ENCODE data around the gene YBEY. TPM values are rescaled to one million over a fixed set of nuclear protein-coding genes. Genes with fewer than 3 reads are reported as not detected.

Gene YBEY
- total RNA-seq, 1 experiment from 2014 or later: 16.1 TPM

DNA sequence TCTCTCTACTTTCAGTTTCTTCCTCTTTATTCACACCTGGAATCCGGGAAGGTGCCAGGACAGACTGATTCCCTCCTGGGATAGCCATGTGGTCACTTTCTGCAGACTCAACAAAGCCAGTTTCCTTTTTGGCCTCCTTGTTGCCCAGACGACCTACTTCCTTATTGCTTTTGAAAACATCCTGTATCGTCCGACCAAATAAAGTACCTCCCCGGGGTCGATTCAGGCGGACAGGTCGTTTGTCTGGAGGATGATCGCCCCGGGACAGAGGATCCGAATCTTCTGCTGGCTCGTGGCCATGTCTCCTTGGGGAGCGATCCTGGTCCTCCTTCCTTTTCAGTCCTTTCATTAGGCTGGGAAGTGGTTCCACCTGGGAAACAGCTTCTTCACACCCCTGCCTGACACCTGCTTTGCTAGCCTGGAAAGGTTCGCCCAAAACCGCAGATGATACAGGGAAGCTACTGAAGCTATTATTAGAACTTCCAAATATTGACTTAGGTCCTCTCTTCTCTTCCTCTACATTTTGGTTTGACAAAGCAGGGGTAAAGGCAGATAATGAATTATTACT lies 2.0 kb upstream of the YBEY start:
- Histone ChIP-seq H3K4me1 (0 out of 2 replicates have a peak, but pooled peaks cover 7% of the 10 kb centered on the region), H3K27me3 (no peaks in the 10 kb centered on the region), H3K36me3 (peaks cover 46% of the 10 kb centered on the region), H3K4me3 (no peak overlapping the region), H3K27ac (no peak overlapping the region), H3K9me3 (replicated peaks) (no peaks in the 10 kb centered on the region)
- DNase-seq: no peak

- Histone ChIP-seq H3K4me3 (peak overlapping the region; percentile 85), H3K27ac (no peak overlapping the region), H3K9me3 (replicated peaks) (no peaks in the 10 kb centered on the region), H3K4me1 (0 out of 2 replicates have a peak, but pooled peaks cover 7% of the 10 kb centered on the region), H3K36me3 (peaks cover 40% of the 10 kb centered on the region), H3K27me3 (no peaks in the 10 kb centered on the region)
- no peak for DNase-seq
These were observed 1.4 kb upstream of the YBEY start for GRCh38 chr21:46284733-46285132.

GRCh38 chr21:46285206-46285661 lies 908 bp upstream of the YBEY start, which contains the start of gene MCM3AP:
MCM3AP (minus strand) TSS chr21:46285611; CDS start chr21:46285286, 325 bp downstream.
- no peaks in the 10 kb centered on the region for H3K27me3 ChIP-seq
- 0 out of 2 replicates have a peak, but pooled peaks cover 7% of the 10 kb centered on the region for H3K4me1 ChIP-seq
- no peak for DNase-seq
- peak within 1 kb of the TSS; percentile 85 for H3K4me3 ChIP-seq
- H3K27ac ChIP-seq: peak within 1 kb of the TSS; percentile 71
- H3K36me3 ChIP-seq: peaks cover 35% of the 10 kb centered on the region
- no peaks in the 10 kb centered on the region for H3K9me3 ChIP-seq (replicated peaks)

DNA sequence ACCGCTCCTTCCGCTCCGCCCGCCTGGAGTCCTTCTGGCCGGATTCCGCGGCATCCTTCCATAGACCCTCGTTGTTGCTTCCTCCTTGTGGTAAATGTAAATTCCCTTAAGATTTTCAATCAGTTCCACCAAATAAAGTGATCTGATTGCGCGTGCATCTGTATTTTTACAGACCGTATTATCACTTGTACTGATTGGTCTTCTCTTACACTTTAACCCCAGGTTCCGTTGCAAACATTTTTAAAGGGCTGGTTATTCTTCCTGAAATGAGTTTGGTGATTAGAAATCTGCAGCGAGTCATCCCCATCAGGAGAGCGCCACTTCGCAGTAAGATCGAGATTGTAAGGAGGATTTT lies 483 bp downstream of the YBEY start:
- H3K27ac ChIP-seq: peak overlapping the region; percentile 71
- no peaks in the 10 kb centered on the region for H3K9me3 ChIP-seq (replicated peaks)
- peak overlapping the region; percentile 85 for H3K4me3 ChIP-seq
- peaks cover 30% of the 10 kb centered on the region for H3K36me3 ChIP-seq
- 0 out of 2 replicates have a peak, but pooled peaks cover 7% of the 10 kb centered on the region for H3K4me1 ChIP-seq
- no peaks in the 10 kb centered on the region for H3K27me3 ChIP-seq
- no peak for DNase-seq

DNA sequence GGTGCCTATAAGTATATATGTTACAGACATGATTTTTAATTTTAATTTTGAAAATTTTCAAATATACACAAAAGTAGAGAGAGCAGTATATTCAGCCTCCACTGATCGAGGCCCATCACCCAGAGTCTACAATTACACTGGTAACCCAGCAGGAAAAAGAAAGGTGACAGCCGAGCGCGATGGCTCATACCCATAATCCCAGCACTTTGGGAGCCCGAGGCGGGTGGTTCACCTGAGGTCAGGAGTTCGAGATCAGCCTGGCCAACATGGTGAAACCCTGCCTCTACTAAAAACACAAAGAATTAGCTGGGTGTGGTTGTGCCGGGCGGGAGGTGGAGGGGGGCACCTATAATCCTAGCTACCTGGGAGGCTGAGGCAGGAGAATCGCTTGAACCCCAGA lies 1.4 kb downstream of the YBEY start:
- H3K9me3 ChIP-seq (replicated peaks): no peaks in the 10 kb centered on the region
- no peaks in the 10 kb centered on the region for H3K27me3 ChIP-seq
- 0 out of 2 replicates have a peak, but pooled peaks cover 7% of the 10 kb centered on the region for H3K4me1 ChIP-seq
- H3K27ac ChIP-seq: no peak overlapping the region; the same call in 1 of the 2 replicates
- DNase-seq: no peak
- peaks cover 28% of the 10 kb centered on the region for H3K36me3 ChIP-seq
- peak overlapping the region; percentile 85 for H3K4me3 ChIP-seq

GRCh38 chr21:46289655-46290179 lies 3.6 kb downstream of the YBEY start:
- no peaks in the 10 kb centered on the region for H3K9me3 ChIP-seq (replicated peaks)
- peaks cover 3% of the 10 kb centered on the region; the same call in 1 of the 2 replicates for H3K4me1 ChIP-seq
- H3K27ac ChIP-seq: no peak overlapping the region
- H3K4me3 ChIP-seq: no peak overlapping the region
- no peaks in the 10 kb centered on the region for H3K27me3 ChIP-seq
- peaks cover 12% of the 10 kb centered on the region for H3K36me3 ChIP-seq
- no peak for DNase-seq

GRCh38 chr21:46291561-46291960 lies 5.4 kb downstream of the YBEY start:
- Histone ChIP-seq H3K27ac (no peak overlapping the region), H3K36me3 (peaks cover 10% of the 10 kb centered on the region), H3K4me3 (no peak overlapping the region), H3K27me3 (no peaks in the 10 kb centered on the region), H3K9me3 (replicated peaks) (no peaks in the 10 kb centered on the region), H3K4me1 (peaks cover 4% of the 10 kb centered on the region; the same call in 1 of the 2 replicates)
- DNase-seq: no peak

- peaks cover 4% of the 10 kb centered on the region; the same call in 1 of the 2 replicates for H3K4me1 ChIP-seq
- no peaks in the 10 kb centered on the region for H3K9me3 ChIP-seq (replicated peaks)
- peaks cover 18% of the 10 kb centered on the region for H3K36me3 ChIP-seq
- H3K27ac ChIP-seq: peak overlapping the region; percentile 91
- DNase-seq: peak; percentile 87
- peak overlapping the region; percentile 38 for H3K4me3 ChIP-seq
- no peaks in the 10 kb centered on the region for H3K27me3 ChIP-seq
These were observed 8.6 kb downstream of the YBEY start for GRCh38 chr21:46294647-46295176.

DNA sequence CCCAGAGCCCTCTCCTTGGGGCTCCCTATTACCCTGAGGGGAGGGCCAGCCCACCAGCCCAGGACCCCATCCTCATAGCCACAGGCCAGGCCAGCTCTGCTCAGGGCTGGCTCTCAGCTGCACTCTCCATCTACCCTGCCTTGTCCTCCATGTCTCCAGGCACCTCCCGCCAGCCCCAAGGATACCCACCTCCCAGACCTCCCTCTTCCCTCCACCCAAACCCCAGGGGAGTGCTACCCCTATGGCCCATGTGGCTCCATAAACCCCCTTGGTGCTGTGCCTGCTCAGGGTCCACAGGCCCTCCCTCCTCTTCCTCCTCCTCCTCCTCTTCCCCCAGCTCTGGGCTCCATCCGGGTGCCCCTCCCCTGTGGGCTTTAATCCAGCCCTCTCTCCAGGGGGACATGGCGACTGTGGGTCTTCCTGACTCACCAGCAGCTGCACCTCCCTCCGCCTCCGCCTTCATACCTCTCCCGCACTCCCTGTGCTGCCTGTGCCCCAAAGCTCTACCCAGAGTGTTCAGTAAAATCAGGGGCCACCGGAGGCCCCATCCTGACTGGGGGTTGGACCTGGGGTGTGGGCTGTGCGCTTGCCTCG lies 9.1 kb downstream of the YBEY start:
- Histone ChIP-seq H3K4me3 (peak overlapping the region; percentile 38), H3K27ac (peak overlapping the region; percentile 91), H3K36me3 (peaks cover 22% of the 10 kb centered on the region), H3K9me3 (replicated peaks) (no peaks in the 10 kb centered on the region), H3K4me1 (peaks cover 4% of the 10 kb centered on the region; the same call in 1 of the 2 replicates), H3K27me3 (no peaks in the 10 kb centered on the region)
- peak; percentile 90 for DNase-seq

DNA sequence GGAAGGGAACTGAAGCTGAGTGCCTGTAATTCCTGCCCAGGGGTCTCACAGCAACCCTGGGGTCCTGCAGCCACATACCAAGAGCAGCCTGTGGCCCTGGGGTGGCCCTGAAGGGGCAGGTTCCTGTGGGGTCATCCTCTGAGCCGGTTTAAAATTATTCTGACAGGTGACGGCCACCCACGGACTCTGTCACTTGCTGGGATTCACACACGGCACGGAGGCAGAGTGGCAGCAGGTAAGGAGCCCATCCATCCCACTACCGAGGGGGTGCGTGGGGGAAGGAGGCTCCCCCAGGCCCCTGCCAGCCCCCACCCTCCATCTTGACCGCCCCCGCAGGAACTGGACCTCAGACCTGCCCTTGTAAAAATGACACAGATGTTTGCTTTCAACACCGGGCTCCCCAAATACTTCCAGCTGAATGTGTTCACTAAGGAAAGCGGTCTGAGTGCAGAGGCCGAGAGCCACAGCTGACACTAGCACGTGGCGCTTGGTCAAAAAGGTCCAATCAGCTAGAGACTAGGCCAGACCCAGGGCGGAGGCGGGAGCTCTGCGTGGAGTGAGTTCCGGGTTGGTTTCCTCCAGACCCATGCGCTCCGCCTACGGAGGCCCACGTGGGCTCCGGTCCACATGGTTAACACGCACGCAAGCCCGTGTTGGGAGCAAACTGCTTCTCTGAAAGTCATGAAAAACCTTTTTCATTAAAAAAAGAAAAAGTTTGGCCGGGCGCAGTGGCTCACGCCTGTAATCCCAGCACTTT lies 10.0 kb downstream of the YBEY start:
- Histone ChIP-seq H3K4me1 (peaks cover 4% of the 10 kb centered on the region; the same call in 1 of the 2 replicates), H3K27ac (peak overlapping the region; percentile 91), H3K36me3 (peaks cover 27% of the 10 kb centered on the region), H3K4me3 (peak overlapping the region; percentile 38), H3K9me3 (replicated peaks) (no peaks in the 10 kb centered on the region), H3K27me3 (no peaks in the 10 kb centered on the region)
- peak; percentile 82 to 84 for DNase-seq

DNA sequence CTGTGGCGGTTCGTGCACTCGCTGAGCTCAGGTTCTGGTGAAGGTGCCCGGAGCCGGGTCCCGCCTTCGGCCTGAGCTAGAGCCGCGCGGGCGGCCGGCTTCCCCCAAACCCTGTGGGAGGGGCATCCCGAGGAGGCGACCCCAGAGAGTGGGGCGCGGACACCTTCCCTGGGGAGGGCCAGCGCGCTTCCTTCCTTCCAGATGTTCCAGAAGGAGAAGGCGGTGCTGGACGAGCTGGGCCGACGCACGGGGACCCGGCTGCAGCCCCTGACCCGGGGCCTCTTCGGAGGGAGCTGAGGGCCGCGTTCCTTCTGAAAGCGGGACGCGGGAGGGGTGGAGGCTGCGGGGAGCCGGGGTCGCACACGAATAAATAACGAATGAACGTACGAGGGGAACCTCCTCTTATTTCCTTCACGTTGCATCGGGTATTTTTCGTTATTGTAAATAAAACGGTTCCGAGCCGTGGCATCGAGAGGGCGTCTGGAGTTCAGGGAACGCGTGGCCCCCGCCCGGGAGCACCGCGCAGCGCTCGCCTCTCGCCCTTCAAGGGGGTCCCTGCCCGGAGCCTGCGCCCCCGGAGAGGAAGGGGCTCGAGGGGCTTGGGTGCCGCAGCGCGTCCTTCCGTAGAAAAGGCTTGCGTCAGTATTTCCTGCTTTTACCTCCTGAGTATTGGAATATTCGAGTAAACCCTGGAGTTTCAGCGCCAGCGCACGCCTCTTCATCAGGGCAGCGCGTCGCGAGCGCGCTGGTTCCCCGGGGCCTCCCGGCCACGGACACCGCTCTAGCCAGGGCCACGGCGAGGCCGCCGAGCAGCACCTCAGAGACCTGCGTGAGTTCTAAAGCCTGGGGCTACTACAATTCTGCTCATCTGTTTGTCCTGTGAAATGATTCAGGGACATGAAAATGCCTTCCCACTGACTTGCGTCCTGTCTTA lies 11.5 kb downstream of the YBEY start:
- Histone ChIP-seq H3K27me3 (no peaks in the 10 kb centered on the region), H3K27ac (no peak overlapping the region), H3K4me1 (peaks cover 4% of the 10 kb centered on the region; the same call in 1 of the 2 replicates), H3K9me3 (replicated peaks) (no peaks in the 10 kb centered on the region), H3K36me3 (peaks cover 25% of the 10 kb centered on the region), H3K4me3 (no peak overlapping the region)
- DNase-seq: no peak

GRCh38 chr21:46299167-46299566 lies 13.0 kb downstream of the YBEY start:
- Histone ChIP-seq H3K4me3 (no peak overlapping the region), H3K27ac (no peak overlapping the region), H3K36me3 (peaks cover 30% of the 10 kb centered on the region), H3K9me3 (replicated peaks) (no peaks in the 10 kb centered on the region), H3K27me3 (no peaks in the 10 kb centered on the region), H3K4me1 (peaks cover 4% of the 10 kb centered on the region; the same call in 1 of the 2 replicates)
- DNase-seq: no peak

DNA sequence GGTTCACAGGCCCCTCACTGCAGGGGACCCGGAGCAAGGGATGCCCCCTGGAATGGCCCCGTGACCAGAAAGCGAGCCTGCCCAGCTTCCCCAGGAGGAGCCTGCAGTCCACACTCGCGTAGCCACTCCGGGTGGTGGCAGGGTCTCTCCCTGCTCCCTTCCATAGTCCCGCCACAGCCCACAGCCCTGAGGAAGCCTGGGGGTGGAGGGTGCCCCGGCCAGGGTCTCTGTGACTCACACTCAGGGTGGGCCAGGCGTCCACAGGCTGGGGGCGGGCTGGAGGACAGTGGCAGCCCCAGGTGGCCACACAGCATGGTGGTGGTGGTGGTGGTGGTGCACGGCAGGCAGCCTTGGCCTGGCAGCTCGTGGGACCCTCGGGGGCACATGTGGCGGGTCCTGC lies 15.6 kb downstream of the YBEY start:
- H3K27ac ChIP-seq: no peak overlapping the region

DNA sequence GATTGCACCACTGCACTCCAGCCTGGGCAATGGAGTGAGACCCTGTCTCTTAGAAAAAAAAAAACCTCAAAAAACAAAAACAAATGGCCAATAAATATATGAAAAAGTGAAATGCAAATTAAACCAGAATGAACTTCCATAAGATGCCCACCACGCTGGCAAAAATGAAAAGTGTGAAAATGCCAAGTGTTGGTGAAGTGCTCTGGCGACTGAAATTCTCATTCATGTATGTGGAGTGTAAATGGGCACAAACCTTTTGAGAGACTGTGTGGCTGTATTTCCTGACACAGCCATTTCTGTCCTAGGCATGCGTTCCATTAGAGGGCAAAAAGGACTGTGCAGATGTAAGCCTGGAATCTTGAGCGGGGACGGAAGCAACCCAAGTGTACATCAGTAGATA lies 18.3 kb downstream of the YBEY start:
- peaks cover 60% of the 10 kb centered on the region for H3K36me3 ChIP-seq
- no peak overlapping the region for H3K27ac ChIP-seq
- H3K27me3 ChIP-seq: no peaks in the 10 kb centered on the region
- no peak overlapping the region for H3K4me3 ChIP-seq
- 0 out of 2 replicates have a peak, but pooled peaks cover 2% of the 10 kb centered on the region for H3K4me1 ChIP-seq
- H3K9me3 ChIP-seq (replicated peaks): no peaks in the 10 kb centered on the region
- DNase-seq: no peak

More for the DNA sequence above, 15.6 kb downstream of the YBEY start:
- H3K9me3 ChIP-seq (replicated peaks): no peaks in the 10 kb centered on the region
- no peak overlapping the region for H3K4me3 ChIP-seq
- H3K4me1 ChIP-seq: no peaks in the 10 kb centered on the region
- no peaks in the 10 kb centered on the region for H3K27me3 ChIP-seq
- no peak for DNase-seq
- peaks cover 42% of the 10 kb centered on the region for H3K36me3 ChIP-seq

Measured in SJCRH30 (cell line).